K562 (cell line): Measurements from ENCODE around the gene CBX8. TPM values are rescaled to one million over a fixed set of nuclear protein-coding genes. Genes with fewer than 3 reads are reported as not detected.

Experiments used
- ATAC-seq: fragments of 200-7000 bp; cut with Tn5 transposase; 3 replicates; pipeline ENCODE4 v1.9.1; 2020; ENCODE audit warnings: moderate library complexity
- BruUV-seq: library from RNA; stranded (reverse); fragments of 400-500 nt; replicated peaks from 2 replicates; lab custom pipeline; 2021; lab: Mats Ljungman, UMichigan
- CTCF ChIA-PET: fragments of 300-600 bp; formaldehyde crosslinking; extraction: SDS; loops from one replicate; lab custom pipeline; 2021; ENCODE audit warnings: low intra/inter-chr PET ratio; lab: Yijun Ruan, JAX
- POLR2A ChIA-PET: fragments of 300-600, 350-650 bp; sonication (Branson Sonifier 250); formaldehyde crosslinking; extraction: SDS; loops from one replicate; lab custom pipeline; 2021; ENCODE audit warnings: antibody characterized with exemption, inconsistent platforms; lab: Yijun Ruan, JAX
- DNase-seq, 4 experiments: peaks; one replicate each; pipeline versions ENCODE4 v3.0.0 to v3.0.0-alpha.2; 2011 to 2018; ENCODE audit warnings: low spot score in 3 of 4, mixed read lengths in 3 of 4; ENCODE audit errors: extremely low read depth in 1 of 4
- FAIRE-seq: peaks from 2 replicates; lab custom pipeline; 2011; peaks lifted over from hg19 to GRCh38; lab: Jason Lieb, UNC
- H2AFZ ChIP-seq: 2 replicates; pipeline ENCODE4 v1.6.0; 2011; ENCODE audit warnings: low read depth, low read length, control low read depth, inconsistent platforms
- H3K27ac ChIP-seq: fragments of 200-600 bp; 3 replicates; pipeline ENCODE4 v1.8.0; 2011; ENCODE audit warnings: low read depth, mild to moderate bottlenecking, control low read depth, inconsistent platforms, low read length, moderate library complexity, mixed read lengths; ENCODE audit errors: extremely low read depth
- H3K27me3 ChIP-seq, 2 experiments: fragments of 300-600 bp in 1 of 2; 2 replicates in 1 of 2; 3 replicates in 1 of 2; pipeline versions ENCODE4 v1.6.0 to v1.8.0; 2011; ENCODE audit warnings: inconsistent platforms in 2 of 2, low read length in 2 of 2, mild to moderate bottlenecking in 1 of 2, mixed read lengths in 1 of 2, moderate library complexity in 1 of 2; ENCODE audit not compliant: control insufficient read depth in 2 of 2, insufficient read depth in 2 of 2
- H3K36me3 ChIP-seq: fragments of 300-600 bp; 3 replicates; pipeline ENCODE4 v1.8.0; 2011; ENCODE audit warnings: mild to moderate bottlenecking, low read length, inconsistent platforms; ENCODE audit not compliant: control insufficient read depth, insufficient read depth
- H3K4me1 ChIP-seq, 2 experiments: fragments of 200-600 bp in 1 of 2; replicated peaks in 1 of 2; 2 replicates in 1 of 2; 3 replicates in 1 of 2; pipeline versions ENCODE4 v1.5.1 to v1.8.0; 2011; ENCODE audit warnings: inconsistent platforms in 2 of 2, low read length in 2 of 2, mild to moderate bottlenecking in 1 of 2, mixed read lengths in 1 of 2, moderate library complexity in 1 of 2; ENCODE audit not compliant: control insufficient read depth in 2 of 2, insufficient read depth in 2 of 2
- H3K4me2 ChIP-seq: 2 replicates; pipeline ENCODE4 v1.6.1; 2011; ENCODE audit warnings: low read length, control low read depth, inconsistent platforms, mixed read lengths; ENCODE audit not compliant: insufficient read depth
- H3K4me3 ChIP-seq: fragments of 200-600 bp; sonication (generic), shearing (Covaris generic); 2 replicates; pipeline ENCODE4 v1.5.1; 2016; ENCODE audit warnings: control low read depth, inconsistent platforms
- H3K79me2 ChIP-seq: fragments of 200-600 bp; 3 replicates; pipeline ENCODE4 v1.8.0; 2011; ENCODE audit warnings: low read length, inconsistent platforms; ENCODE audit not compliant: control insufficient read depth, insufficient read depth
- H3K9ac ChIP-seq, 2 experiments: 2 replicates each; pipeline versions ENCODE4 v1.6.0 to v1.6.1; 2011; ENCODE audit warnings: low read depth in 2 of 2, low read length in 2 of 2, control low read depth in 1 of 2, inconsistent platforms in 1 of 2, mild to moderate bottlenecking in 1 of 2, mixed read lengths in 1 of 2; ENCODE audit not compliant: insufficient read depth in 1 of 2
- H3K9me1 ChIP-seq: one replicate; pipeline ENCODE4 v1.6.0; 2011; ENCODE audit warnings: inconsistent platforms, mild to moderate bottlenecking, low read length, moderate library complexity; ENCODE audit not compliant: control insufficient read depth, insufficient read depth
- H3K9me3 ChIP-seq: replicated peaks from 2 replicates; pipeline ENCODE4 v1.5.1; 2011; ENCODE audit warnings: low read depth, low read length, inconsistent platforms; ENCODE audit not compliant: control insufficient read depth, insufficient read depth
- H4K20me1 ChIP-seq: replicated peaks from 2 replicates; pipeline ENCODE4 v1.6.1; 2011; ENCODE audit warnings: low read length, inconsistent platforms, mixed read lengths; ENCODE audit not compliant: control insufficient read depth, insufficient read depth
- BRF1 ChIP-seq: IDR thresholded peaks from 3 replicates; pipeline ENCODE4 v1.6.1; 2011; ENCODE audit warnings: borderline replicate concordance, mild to moderate bottlenecking; ENCODE audit not compliant: insufficient read length; ENCODE audit errors: extremely low read depth
- ETV5 ChIP-seq: sonication (generic); formaldehyde crosslinking; IDR thresholded peaks from 2 replicates; pipeline ENCODE4 v1.4.0; 2020; ENCODE audit warnings: low read depth, mild to moderate bottlenecking, missing genetic modification reagents
- GATA2 ChIP-seq: sonication (generic); formaldehyde crosslinking; IDR thresholded peaks from 2 replicates; pipeline ENCODE4 v1.4.0; 2020; ENCODE audit warnings: mild to moderate bottlenecking, missing genetic modification reagents
- KDM5B ChIP-seq: fragments of 200-600 bp; sonication (generic); IDR thresholded peaks from 2 replicates; pipeline ENCODE4 v1.6.1; 2012; ENCODE audit warnings: low read depth, mild to moderate bottlenecking, moderate library complexity, low read length, control low read depth, inconsistent platforms; ENCODE audit not compliant: insufficient replicate concordance
- RBM25 ChIP-seq: fragments of 200-400 bp; formaldehyde crosslinking; IDR thresholded peaks from 2 replicates; pipeline ENCODE4 v1.6.1; 2018; ENCODE audit warnings: low read length, low read depth, moderate library complexity; ENCODE audit not compliant: severe bottlenecking
- WGBS: fragments of 100-300 bp; shearing (Covaris generic); methylation state at CpG from one replicate; pipeline ENCODE4 v1.1.6; 2016; ENCODE audit warnings: low coverage, mixed read lengths; ENCODE audit not compliant: insufficient coverage; ENCODE audit errors: missing lambda C conversion rate; 5-methylcytosine and 5-hydroxymethylcytosine counted together
- in situ Hi-C: fragments of 300-500 bp; cut with MboI; formaldehyde crosslinking; loops from 4 replicates; pipeline ENCODE4 v1.15.0; 2018; ENCODE audit warnings: inconsistent platforms, mixed read lengths
- intact Hi-C: fragments of 100-400 bp; cut with micrococcal nuclease; formaldehyde crosslinking; loops from 2 replicates; pipeline ENCODE4 v1.14.2; 2022
- polyA plus RNA-seq, 8 experiments: library from polyadenylated mRNA; depleted of rRNA in 4 of 8; stranded (reverse) in 5 of 8; unstranded in 3 of 8; fragments of >200 nt; fragmentation: Nextera tagmentation in 2 of 8; fragmentation: Illumina TruSeq in 1 of 8; extraction: Ambion mirVana in 2 of 8; extraction: Trizol in 1 of 8; gene quantifications; 2 replicates each; pipeline versions ENCODE4 v1.2.1 to v1.2.3, GENCODE V29; 2011 to 2014; ENCODE audit warnings: inconsistent platforms in 1 of 8, missing spikeins in 1 of 8
- total RNA-seq, 7 experiments: library from RNA; depleted of rRNA in 6 of 7; stranded (reverse); fragments of >200 nt in 6 of 7; fragmentation: Illumina TruSeq in 2 of 7; extraction: Trizol in 2 of 7; gene quantifications; 2 replicates each; pipeline versions ENCODE4 v1.2.1 to v1.2.3, GENCODE V29; 2011 to 2021; ENCODE audit warnings: low replicate concordance in 1 of 7
- TF ChIP-seq, protein P1 (sequence below): IDR thresholded peaks from 3 replicates; pipeline ENCODE4 v1.6.1; 2011; ENCODE audit warnings: borderline replicate concordance, mild to moderate bottlenecking; ENCODE audit not compliant: insufficient read length, insufficient read depth
- TF ChIP-seq, protein P2 (sequence below): fragments of 250-450 bp; sonication (Bioruptor Pico); IDR thresholded peaks from 2 replicates; pipeline ENCODE4 v1.5.1; 2021; ENCODE audit warnings: mild to moderate bottlenecking
- TF ChIP-seq, protein P3 (sequence below): sonication (generic); formaldehyde crosslinking; IDR thresholded peaks from 2 replicates; pipeline ENCODE4 v1.8.0; 2023; ENCODE audit warnings: missing genetic modification reagents, mild to moderate bottlenecking, borderline replicate concordance
- TF ChIP-seq, protein P4 (sequence below): fragments of 450-650 bp; IDR thresholded peaks from 2 replicates; pipeline ENCODE4 v1.6.1; 2018; ENCODE audit warnings: mild to moderate bottlenecking, low read depth; ENCODE audit not compliant: partially characterized antibody
- TF ChIP-seq, protein P5 (sequence below), 2 experiments: fragments of 250-450 bp in 1 of 2; fragments of 450-650 bp in 1 of 2; sonication (Bioruptor Pico) in 1 of 2; IDR thresholded peaks; 2 replicates each; pipeline versions ENCODE4 v1.6.1 to v1.8.0; 2016 to 2021; ENCODE audit warnings: mild to moderate bottlenecking in 2 of 2, moderate library complexity in 2 of 2, missing compliant biosample characterization in 1 of 2, missing genetic modification characterization in 1 of 2

The CBX8 gene
- total and polyA plus RNA-seq, 9 of the 15 experiments (the other 6 are each of a cell fraction or from before 2014, with no cell fraction given) = 0.08 to 11.9 (median 2.6) TPM

DNA sequence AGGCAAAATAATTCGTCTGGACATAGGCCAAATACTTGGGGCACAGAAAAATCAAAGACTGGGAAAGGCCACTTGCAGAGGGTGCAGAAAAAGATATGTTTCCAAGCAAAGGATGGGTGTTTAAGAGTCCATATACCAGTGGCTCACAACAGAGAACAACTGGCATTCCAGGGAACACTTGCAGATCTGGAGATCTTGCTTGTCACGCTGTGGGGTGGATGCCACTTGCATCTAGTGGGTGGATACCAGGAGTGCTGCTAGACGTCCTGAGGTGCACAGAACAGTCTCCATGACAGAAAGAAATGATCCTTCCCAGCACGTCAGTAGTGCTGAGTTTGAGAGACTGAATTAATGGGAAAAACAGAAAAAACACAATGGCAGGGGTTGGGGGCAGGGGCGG, 8.4 kb downstream of the CBX8 start:
- H2AFZ ChIP-seq = no peak overlapping the region
- no peak overlapping the region for H3K4me2 ChIP-seq
- no TSS peak for BruUV-seq
- no peaks in the 10 kb centered on the region for H3K9me3 ChIP-seq
- POLR2A ChIA-PET = interaction anchor here (1.0 kb wide), 1 partner anchor 10 kb away, joined by 6 read pairs; the partner anchor contains the start of gene CBX2
- no peaks in the 10 kb centered on the region for H4K20me1 ChIP-seq
- H3K9me1 ChIP-seq = no peaks in the 10 kb centered on the region
- no peak overlapping the region for H3K27ac ChIP-seq
- FAIRE-seq = peak; percentile 60
- no peak overlapping the region for H3K9ac ChIP-seq
- ATAC-seq = no peak
- no peak for DNase-seq
- H3K4me1 ChIP-seq = peaks cover 3 to 47% of the 10 kb centered on the region in 2 experiments; a peak in 2 of 5 replicates
- in situ Hi-C loops (no loop called here), intact Hi-C loops (loop anchor here (5.0 kb wide), 1 partner anchor 41 kb away; no protein-coding TSS in a partner anchor)
- H3K4me3 ChIP-seq = no peak overlapping the region
- no peaks in the 10 kb centered on the region for H3K79me2 ChIP-seq
- peaks cover 20% of the 10 kb centered on the region; the same call in 1 of the 3 replicates for H3K36me3 ChIP-seq
- WGBS = 35% methylated on average over 4 of the region's 5 CpGs
- H3K27me3 ChIP-seq = no peaks in the 10 kb centered on the region
- CTCF ChIA-PET = no interaction called here
- TF ChIP-seq GATA2 (CRISPR knock-in tag) = no peak
- TF ChIP-seq ETV5 (CRISPR knock-in tag) = no peak
- TF ChIP-seq, protein P1, sequence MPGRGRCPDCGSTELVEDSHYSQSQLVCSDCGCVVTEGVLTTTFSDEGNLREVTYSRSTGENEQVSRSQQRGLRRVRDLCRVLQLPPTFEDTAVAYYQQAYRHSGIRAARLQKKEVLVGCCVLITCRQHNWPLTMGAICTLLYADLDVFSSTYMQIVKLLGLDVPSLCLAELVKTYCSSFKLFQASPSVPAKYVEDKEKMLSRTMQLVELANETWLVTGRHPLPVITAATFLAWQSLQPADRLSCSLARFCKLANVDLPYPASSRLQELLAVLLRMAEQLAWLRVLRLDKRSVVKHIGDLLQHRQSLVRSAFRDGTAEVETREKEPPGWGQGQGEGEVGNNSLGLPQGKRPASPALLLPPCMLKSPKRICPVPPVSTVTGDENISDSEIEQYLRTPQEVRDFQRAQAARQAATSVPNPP = no peak
- no peak for TF ChIP-seq RBM25
- TF ChIP-seq BRF1 = no peak
- TF ChIP-seq KDM5B = no peak
- TF ChIP-seq, protein P2, sequence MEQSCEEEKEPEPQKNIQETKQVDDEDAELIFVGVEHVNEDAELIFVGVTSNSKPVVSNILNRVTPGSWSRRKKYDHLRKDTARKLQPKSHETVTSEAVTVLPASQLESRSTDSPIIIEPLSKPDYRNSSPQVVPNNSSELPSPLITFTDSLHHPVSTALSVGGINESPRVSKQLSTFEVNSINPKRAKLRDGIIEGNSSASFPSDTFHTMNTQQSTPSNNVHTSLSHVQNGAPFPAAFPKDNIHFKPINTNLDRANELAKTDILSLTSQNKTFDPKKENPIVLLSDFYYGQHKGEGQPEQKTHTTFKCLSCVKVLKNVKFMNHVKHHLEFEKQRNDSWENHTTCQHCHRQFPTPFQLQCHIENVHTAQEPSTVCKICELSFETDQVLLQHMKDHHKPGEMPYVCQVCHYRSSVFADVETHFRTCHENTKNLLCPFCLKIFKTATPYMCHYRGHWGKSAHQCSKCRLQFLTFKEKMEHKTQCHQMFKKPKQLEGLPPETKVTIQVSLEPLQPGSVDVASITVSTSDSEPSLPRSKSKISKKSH (CRISPR knock-in tag) = no peak
- TF ChIP-seq, protein P3, sequence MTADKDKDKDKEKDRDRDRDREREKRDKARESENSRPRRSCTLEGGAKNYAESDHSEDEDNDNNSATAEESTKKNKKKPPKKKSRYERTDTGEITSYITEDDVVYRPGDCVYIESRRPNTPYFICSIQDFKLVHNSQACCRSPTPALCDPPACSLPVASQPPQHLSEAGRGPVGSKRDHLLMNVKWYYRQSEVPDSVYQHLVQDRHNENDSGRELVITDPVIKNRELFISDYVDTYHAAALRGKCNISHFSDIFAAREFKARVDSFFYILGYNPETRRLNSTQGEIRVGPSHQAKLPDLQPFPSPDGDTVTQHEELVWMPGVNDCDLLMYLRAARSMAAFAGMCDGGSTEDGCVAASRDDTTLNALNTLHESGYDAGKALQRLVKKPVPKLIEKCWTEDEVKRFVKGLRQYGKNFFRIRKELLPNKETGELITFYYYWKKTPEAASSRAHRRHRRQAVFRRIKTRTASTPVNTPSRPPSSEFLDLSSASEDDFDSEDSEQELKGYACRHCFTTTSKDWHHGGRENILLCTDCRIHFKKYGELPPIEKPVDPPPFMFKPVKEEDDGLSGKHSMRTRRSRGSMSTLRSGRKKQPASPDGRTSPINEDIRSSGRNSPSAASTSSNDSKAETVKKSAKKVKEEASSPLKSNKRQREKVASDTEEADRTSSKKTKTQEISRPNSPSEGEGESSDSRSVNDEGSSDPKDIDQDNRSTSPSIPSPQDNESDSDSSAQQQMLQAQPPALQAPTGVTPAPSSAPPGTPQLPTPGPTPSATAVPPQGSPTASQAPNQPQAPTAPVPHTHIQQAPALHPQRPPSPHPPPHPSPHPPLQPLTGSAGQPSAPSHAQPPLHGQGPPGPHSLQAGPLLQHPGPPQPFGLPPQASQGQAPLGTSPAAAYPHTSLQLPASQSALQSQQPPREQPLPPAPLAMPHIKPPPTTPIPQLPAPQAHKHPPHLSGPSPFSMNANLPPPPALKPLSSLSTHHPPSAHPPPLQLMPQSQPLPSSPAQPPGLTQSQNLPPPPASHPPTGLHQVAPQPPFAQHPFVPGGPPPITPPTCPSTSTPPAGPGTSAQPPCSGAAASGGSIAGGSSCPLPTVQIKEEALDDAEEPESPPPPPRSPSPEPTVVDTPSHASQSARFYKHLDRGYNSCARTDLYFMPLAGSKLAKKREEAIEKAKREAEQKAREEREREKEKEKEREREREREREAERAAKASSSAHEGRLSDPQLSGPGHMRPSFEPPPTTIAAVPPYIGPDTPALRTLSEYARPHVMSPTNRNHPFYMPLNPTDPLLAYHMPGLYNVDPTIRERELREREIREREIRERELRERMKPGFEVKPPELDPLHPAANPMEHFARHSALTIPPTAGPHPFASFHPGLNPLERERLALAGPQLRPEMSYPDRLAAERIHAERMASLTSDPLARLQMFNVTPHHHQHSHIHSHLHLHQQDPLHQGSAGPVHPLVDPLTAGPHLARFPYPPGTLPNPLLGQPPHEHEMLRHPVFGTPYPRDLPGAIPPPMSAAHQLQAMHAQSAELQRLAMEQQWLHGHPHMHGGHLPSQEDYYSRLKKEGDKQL (CRISPR knock-in tag) = no peak
- TF ChIP-seq, protein P4, sequence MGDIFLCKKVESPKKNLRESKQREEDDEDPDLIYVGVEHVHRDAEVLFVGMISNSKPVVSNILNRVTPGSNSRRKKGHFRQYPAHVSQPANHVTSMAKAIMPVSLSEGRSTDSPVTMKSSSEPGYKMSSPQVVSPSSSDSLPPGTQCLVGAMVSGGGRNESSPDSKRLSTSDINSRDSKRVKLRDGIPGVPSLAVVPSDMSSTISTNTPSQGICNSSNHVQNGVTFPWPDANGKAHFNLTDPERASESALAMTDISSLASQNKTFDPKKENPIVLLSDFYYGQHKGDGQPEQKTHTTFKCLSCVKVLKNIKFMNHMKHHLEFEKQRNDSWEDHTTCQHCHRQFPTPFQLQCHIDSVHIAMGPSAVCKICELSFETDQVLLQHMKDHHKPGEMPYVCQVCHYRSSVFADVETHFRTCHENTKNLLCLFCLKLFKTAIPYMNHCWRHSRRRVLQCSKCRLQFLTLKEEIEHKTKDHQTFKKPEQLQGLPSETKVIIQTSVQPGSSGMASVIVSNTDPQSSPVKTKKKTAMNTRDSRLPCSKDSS = no peak
- TF ChIP-seq, protein P5, sequence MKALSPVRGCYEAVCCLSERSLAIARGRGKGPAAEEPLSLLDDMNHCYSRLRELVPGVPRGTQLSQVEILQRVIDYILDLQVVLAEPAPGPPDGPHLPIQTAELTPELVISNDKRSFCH (CRISPR knock-in tag; IDR thresholded peaks at IDR 0.05) = no peak
- TF ChIP-seq, protein P5 (tag; IDR thresholded peaks at IDR 0.05) = no peak
